ENCODE data around the gene STX7. TPM values are rescaled to one million over a fixed set of nuclear protein-coding genes. Genes with fewer than 3 reads are reported as not detected.
A peak's percentile ranks its signal among the peaks of the same experiment; 100 is the strongest.

Gene STX7
- total RNA-seq, 1 donor: 27.2 TPM

GRCh38 chr6:132490024-132490423 is 22.9 kb downstream of the STX7 start:
- no peak for TF ChIP-seq CTCF (IDR thresholded peaks at IDR 0.05; ENCODE audit: insufficient read depth, low read depth, low read length)
- DNase-seq (ENCODE audit: low read depth): no peak
- no peak overlapping the region for H3K4me3 ChIP-seq (ENCODE audit: low read depth, low read length)

GRCh38 chr6:132489376-132489775 is 23.5 kb downstream of the STX7 start:
- no peak for TF ChIP-seq CTCF (IDR thresholded peaks at IDR 0.05; ENCODE audit: insufficient read depth, low read depth, low read length)
- no peak overlapping the region for H3K4me3 ChIP-seq (ENCODE audit: low read depth, low read length)
- DNase-seq (ENCODE audit: low read depth): no peak

- DNase-seq (ENCODE audit: low read depth): no peak
- no peak for TF ChIP-seq CTCF (IDR thresholded peaks at IDR 0.05; ENCODE audit: insufficient read depth, low read depth, low read length)
- no peak overlapping the region for H3K4me3 ChIP-seq (ENCODE audit: low read depth, low read length)
Observed at GRCh38 chr6:132487762-132488161, 25.2 kb downstream of the STX7 start.

- no peak overlapping the region for H3K4me3 ChIP-seq (ENCODE audit: low read depth, low read length)
- DNase-seq (ENCODE audit: low read depth): no peak
- TF ChIP-seq CTCF (IDR thresholded peaks at IDR 0.05; ENCODE audit: insufficient read depth, low read depth, low read length): no peak
Observed at GRCh38 chr6:132484680-132485018, 28.3 kb downstream of the STX7 start.

- peak; percentile 66 for TF ChIP-seq CTCF (IDR thresholded peaks at IDR 0.05; ENCODE audit: insufficient read depth, low read depth, low read length)
- H3K4me3 ChIP-seq (ENCODE audit: low read depth, low read length): no peak overlapping the region
- peak; percentile 78 for DNase-seq (ENCODE audit: low read depth)
Observed at GRCh38 chr6:132483779-132484679, 28.9 kb downstream of the STX7 start.

- peak; percentile 42 for DNase-seq (ENCODE audit: low read depth)
- H3K4me3 ChIP-seq (ENCODE audit: low read depth, low read length): no peak overlapping the region
- no peak for TF ChIP-seq CTCF (IDR thresholded peaks at IDR 0.05; ENCODE audit: insufficient read depth, low read depth, low read length)
Observed at GRCh38 chr6:132482581-132482980, 30.3 kb downstream of the STX7 start.

- no peak for DNase-seq (ENCODE audit: low read depth)
- H3K4me3 ChIP-seq (ENCODE audit: low read depth, low read length): no peak overlapping the region
- no peak for TF ChIP-seq CTCF (IDR thresholded peaks at IDR 0.05; ENCODE audit: insufficient read depth, low read depth, low read length)
Observed at GRCh38 chr6:132481189-132481588, 31.7 kb downstream of the STX7 start.
